HG03432 (cell line): Measurements from ENCODE around the gene MMP28.
A peak's percentile ranks its signal among the peaks of the same experiment; 100 is the strongest.
"Not testable (repeated sequence)": the region's sequence is repeated elsewhere in the genome, so short reads cannot be mapped to it uniquely, and the experiment has no call there.

Experiments used
- ATAC-seq: cut with Tn5 transposase; IDR thresholded peaks from one replicate; pipeline ENCODE4 v1.9.1; 2021; ENCODE audit warnings: mild to moderate bottlenecking, moderate library complexity; ENCODE audit not compliant: unreplicated experiment

The MMP28 gene

DNA sequence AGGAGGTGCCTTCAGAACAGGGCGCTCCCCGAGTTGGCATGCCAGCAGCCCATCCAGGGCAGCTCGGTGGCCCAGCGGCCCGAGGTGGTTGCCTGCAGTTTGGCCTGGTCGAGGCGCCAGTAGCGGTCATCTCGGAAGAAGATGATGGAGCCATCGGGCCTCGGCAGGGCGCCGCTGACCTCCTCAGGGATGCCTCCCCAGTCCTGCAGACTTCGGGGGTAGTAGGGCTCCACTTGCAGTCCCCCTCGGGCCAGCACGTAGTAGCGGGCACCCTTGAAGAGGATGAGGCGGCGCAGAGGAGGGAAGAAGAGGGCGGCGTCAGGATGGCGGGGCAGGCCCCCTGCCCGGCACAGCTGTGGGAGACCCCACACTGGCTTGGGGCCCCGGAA, 29.0 kb downstream of the MMP28 start:
- no peak for ATAC-seq

DNA sequence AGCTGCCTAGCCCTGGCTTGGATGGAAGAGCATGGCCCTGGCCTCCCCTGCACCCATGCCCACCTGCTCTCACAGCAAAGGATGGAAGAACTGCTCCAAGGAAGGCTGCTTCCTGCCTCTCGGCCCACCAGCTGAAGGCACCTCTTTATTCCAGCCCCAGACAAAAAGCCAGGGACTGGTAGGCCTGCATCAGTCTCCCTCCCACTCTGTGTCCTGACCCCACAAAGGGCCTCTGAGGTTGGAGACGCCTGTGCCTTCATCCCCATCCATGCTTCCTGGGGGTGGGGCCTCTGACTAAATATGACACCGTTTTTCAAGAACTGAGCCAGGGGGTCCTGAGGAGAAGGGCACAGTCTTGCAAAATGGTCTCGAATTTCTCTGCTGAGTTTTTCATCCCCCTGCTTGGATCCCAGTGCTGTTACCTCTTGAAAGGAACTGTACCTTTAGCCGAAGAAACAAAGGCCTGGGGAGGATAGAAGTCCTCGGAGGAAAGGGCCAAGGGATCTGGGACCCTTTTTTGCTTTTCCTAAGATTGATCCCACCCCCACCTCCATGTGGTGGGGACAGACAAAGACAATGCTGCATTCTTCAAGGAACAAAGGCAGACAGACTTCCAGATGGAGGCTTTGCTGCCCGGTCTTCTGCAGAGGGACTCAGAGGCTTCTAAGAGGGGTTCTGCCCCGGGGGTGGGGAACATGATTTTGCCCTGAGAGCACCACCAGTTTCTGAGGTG, 29.5 kb downstream of the MMP28 start:
- ATAC-seq = no peak

DNA sequence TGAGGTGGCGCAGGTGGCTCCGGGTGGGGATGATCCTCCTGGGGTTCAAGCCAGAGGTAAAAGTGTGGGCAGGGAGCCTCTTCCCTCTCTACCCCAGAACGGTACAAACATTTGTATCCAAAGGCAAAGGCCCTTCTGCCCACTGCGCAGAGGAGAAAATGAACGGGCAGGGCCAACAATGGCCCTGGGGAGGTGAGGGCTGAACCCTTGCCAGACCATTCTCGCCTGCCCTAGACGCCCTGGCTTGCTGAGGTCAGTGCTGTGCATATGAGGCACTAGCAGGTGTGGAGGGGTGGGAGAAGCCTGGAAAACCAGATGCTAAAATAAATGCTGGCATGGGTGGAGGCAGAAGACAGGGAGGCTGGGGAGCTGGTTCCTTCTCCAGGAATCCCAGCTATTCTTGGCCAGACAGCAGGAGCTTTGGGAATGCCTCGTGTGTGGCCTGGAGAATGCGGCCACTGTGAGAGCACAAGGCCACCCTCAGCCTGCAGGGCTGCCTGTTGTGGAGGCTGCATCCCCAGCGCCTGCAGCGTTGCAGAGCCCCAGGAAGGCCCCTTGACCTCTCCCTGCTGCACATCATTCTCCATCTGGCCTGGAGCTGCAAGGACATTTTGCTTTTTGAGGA, 30.2 kb downstream of the MMP28 start:
- ATAC-seq = no peak

DNA sequence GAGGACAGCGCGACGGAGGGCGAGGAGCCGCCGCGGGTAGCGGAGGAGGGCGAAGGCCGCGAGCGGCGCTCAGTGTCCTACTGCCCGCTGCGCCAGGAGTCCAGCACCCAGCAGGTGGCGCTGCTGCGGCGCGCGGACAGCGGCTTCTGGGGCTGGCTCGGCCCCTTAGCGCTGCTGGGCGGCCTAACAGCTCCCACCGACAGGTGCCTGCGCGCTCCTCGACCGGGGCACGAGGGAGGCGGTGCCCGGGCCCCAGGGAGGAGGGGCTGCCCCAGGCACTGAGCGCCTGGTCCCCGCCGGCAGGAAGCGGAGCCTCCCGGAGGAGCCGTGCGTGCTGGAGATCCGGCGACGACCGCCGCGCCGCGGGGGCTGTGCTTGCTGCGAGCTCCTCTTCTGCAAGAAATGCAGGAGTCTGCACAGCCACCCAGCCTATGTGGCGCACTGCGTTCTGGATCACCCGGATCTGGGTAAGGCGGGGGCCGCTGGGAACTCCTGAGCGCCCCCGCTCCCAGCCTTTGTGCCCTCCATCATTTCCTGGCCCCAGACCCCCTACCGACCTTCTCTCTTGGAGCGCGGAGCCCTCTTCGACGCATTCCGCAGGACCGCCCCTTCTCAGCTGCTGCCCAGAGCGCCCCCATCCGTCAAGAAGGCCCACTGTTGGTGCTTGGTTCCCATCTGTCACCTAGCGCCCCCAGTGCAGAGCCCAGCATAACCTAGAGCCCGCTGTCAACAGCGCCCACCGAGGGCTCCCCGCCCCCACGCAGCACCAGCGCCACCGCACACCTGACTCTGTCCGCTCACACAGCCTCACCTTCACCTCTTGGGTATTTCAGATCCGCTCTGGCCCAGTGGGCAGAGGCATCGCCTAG, 31.1 kb downstream of the MMP28 start:
- peak; percentile 91 for ATAC-seq

DNA sequence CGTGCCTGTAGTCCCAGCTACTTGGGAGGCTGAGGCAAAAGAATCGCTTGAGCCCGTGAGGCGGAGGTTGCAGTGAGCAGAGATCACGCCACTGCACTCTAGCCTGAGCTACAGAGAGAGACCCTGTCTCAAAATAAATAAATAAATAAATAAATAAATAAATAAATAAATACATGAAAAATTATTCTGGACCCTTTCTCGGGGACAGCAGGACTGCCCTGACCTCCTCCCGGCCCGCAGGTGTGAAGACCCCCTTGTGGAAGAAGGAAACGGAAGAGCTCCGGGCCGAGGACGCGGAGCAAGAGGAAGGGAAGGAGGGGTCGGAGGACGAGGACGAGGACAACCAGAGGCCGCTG, 31.7 kb downstream of the MMP28 start:
- no peak for ATAC-seq

DNA sequence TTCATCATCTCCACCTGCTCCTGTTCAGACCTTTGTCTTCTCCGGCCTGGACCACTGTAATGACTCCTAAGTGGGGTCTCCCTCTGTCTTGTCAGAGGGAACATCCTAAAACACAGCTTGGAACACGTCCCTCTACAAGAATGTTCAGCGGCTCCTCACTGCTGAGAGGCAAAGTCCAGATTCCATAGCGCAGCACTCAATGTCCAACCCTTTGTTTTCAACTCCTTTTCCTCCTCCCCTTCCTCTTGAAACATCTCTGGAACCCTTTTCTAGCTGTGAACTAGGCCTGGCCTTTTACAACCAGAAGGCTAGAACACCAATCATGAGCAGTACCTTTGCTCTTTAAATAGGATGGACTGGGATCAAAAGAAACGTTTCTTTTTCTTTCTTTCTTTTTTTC, 33.8 kb downstream of the MMP28 start:
- no peak for ATAC-seq

DNA sequence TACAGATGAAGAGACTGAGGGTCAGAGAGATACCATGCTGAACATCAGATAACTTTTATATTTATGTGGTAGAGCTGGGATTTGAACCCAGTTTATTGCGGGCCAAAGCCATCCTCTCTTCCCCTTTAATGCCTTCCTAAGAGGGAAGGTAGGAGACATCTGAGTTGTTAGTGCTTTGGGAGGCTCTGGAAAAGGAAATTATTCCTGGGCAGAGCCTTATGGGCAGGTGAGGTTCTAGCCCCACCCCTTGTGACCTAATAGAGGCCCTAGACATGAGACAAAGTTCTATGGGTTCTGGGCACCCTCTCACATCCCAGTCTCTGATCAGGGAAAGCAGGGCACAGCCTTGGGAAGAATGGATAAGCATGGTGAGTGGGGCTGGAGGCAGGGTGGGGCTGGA, 34.9 kb downstream of the MMP28 start, which contains the start of gene C17orf50:
Gene C17orf50, plus strand, starts transcription at position 301 of the 400 bp plus-strand sequence. Its CDS starts 55 bp downstream, at position 356.
- ATAC-seq = no peak

DNA sequence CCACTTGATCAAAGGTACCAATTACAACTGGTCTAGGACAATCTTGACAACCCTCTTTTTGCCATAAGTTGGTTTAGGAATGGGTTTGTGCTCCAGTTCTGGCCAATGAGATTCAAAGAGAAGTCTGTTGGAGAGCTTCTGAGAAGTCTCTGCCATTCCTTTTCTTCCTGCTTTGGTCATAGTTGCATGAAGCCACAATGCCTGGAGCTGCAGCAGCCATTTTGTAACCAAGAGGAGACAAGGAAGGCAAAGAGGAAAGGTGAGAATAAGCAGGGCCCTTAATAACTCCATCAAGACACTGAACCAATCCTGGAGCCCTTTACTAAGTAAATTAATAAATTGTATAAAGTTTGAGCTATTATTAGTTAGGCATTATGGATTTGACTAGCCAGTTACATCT, 38.2 kb downstream of the MMP28 start:
- no peak for ATAC-seq

DNA sequence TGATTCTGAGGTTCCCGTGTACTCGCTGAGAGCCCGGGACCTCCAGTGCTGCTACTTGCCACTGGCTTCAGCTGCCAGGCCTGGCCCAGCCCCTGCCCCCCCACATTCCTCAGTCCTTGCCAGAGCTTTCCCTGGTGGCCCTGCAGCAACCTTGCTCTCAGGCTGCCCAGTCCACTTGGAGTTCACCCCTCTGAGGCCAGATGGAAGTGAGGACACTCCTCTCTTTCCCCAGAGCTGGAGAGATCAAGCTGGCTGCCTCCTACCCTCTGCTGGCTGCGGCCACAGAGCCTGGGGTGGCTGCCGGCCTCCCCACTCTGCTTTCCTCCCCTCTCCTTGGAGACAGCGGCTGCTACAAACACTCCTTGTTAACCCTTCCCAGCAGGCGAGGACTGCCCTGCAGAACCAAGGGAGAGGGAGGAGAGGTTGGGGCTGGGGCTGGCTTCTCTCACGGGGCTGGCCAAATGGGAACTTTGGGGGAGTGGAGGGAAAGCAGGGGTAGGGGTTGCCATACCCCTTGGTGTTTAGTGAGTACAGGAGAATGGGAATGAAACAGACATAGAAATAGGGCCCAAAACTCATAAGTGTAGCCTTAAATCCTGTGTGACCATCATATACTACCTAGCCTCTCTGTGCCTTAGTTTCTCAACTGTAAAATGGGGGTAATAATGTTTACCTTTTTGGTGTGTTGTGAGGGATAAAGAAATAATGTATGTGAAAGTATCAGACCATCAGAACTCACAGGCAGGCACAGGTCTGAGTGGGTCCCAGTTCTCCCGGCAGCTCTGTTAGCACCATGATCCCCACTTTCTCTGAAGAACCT, 42.3 kb downstream of the MMP28 start, which contains the start of gene GAS2L2:
Gene GAS2L2, minus strand, starts transcription at position 295 of the 820 bp plus-strand sequence. CDS start 389 bp downstream, outside the sequence.
- ATAC-seq = no peak

DNA sequence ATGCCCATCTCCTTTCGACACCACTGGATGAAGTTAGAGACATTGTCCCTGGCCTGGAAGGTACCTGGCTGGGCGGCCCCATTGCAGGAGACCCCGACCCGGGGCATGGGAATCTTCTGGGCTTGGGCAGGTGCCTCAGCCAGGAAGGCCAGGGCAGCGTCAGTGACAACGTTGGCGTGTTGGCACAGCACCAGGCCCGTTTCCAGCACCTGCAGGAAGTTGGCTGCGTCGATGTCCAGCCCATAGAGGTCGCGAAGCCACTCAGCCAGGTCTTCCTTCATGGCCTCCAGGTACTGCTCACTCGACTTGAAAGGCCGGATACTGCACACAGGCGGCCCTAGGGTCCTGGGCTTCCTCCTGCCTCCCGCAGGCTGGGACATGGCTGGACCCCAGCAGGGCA, 43.0 kb downstream of the MMP28 start:
- no peak for ATAC-seq

DNA sequence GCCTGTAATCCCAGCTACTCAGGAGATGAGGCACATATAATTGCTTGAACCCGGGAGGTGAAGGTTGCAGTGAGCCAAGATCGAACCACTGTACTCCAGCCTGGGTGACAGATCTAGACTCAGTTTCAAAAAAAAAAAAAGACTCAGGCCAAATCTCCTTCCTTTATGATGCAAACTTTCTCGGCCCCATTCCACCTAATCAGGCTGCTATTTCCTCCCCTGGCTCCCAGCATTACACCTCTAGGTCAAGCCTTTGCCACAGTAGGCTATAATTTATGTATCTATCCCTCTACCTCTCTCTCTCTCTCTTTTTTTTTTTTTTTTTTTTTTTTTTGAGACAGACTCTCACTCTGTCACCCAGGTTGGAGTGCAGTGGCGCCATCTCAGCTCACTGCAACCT, 43.9 kb downstream of the MMP28 start:
- ATAC-seq = not testable (repeated sequence)

DNA sequence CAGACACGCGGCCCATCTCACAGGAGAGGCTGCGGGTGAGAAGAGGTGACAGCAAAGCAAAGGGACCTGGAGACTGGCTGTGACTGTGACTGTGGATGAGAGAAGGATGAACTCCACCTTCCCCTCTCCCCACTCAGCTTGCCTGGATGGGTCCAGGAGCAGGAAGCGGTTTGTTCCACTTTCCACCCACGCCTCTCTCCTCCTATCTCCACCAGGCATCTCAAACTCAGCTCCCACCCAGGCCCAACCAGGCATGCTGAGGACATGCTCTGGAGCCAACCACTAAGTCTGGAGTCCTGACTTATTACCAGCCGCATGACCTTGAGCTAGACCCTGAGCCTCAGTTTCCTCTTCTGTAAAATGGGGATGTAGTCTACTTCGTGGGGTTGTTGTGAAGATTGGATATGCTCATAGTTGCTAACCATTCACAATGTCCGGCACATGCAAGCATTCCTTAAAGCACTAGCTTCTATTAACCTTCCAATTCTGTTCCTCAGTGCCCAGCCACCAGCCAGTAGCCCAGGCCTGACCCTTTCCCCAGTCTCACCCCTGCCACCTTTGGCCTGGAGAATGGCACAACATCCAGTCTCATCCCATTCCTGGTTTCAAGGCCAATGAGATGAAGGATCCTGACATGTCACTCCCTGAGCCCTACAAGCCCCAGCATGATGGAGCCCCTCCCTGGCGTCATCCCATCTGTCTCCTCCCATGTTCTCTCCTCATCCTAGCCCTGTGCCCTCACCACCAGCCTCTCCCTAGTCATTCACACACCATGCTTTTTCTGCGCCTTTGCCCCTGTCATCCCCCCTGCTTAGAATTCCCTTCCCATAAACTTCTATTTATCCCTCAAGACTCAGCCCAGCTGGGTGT, 44.7 kb downstream of the MMP28 start:
- ATAC-seq = no peak

DNA sequence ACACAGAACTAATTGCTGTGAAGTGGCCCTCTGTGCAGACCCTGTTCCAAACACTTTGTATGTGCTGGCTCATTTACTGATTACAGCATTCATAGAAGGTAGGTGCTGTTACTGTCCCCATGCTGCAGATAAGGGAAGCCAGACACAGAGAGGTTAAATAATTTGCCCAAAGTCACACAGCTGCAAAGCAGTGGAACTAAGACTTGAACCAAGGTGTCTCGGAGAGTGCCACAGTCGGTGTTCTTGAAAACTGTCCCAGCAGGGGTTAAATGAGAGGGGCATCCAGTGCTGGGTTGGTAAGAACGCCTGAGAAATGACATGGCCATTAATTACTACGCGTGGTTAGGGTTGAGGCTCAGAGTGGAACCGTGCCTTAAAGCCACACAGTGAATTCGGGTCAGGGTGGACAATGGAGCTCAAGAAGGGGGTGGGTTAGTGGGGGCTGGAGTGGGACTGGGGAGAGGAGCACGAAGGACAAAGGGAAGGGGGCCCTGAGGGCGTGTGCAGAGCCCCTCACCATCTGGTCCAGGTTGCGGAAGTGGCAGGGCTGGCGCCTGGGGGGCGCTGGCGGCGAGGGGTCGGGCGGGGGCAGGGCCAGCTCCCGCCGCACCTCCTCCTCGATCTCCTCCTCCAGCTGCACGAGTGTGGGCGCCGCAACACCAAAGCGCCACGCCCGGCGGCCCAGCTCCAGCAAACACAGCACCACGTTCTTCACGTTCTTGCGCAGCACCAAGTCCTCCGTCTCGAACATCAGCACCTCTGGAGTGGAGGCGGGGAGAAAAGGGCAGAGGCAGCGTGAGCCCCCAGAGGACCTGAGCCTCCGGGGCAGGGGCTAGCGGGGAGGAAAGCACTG, 45.7 kb downstream of the MMP28 start:
- ATAC-seq = no peak

DNA sequence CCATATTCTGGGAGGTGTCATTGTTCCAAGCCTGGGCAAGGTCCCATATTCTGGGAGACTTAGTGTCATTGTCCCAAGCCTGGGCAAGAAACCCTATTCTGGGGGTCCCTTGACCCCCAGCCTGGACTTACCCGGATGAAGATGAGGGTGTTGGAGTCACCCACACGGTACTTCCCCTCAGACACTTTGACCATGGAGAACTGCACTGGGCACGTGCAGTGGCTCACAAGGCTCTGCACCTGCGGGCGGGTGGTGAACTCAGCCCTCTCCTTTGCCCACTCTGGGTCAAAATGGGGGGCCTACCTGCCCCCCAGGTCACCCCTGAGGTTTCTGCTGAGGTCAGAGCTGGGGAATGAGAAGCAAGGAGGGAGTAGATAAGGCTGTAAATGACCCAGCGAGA, 46.5 kb downstream of the MMP28 start:
- ATAC-seq = no peak

DNA sequence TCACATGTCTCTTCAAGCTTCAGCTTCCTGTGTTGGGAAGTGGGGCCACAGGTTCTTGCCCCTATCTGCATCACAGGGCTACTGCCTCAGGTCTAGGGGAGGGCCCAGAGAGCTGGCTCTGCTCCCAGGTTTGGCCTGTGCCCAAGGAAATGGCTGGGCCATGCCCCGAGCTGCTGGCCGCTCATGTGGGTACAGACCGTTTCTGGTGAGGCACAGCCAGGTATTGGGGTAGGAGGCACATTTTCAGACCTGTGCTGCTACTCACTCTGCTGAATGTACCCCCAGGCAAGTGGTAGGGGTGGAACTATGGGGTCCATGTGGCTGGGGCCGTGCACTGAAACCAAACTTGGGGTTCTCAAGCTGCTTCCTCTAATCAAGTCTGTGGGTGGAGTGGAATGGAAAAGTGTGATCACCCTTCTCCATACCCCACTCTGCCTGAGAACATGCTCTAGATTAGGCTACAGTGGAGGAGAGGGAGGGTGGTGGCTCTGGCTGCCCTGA, 47.0 kb downstream of the MMP28 start:
- ATAC-seq = no peak

DNA sequence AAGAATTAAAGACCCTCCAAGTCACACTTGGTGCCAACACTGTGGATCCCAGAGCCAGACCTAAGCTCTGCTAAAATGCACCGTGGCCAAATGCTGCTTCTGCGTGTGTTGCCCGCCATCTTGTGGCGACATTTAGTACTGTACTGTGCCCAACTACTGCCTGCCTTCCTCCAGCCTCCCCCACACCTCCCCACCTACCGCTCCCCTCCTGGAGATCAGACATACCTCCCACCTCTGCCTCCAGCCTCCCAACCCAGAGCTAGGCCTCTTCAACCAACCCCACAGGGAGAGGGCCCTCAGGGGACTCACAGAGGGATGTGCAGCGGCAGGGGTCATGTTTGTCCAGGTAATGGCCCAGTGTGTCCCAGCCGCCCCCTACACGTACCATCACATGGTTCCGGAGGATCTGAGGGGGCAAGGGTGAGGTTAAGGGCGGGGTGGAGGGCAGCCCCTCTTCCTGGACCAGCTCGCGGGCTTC, 47.9 kb downstream of the MMP28 start:
- no peak for ATAC-seq

DNA sequence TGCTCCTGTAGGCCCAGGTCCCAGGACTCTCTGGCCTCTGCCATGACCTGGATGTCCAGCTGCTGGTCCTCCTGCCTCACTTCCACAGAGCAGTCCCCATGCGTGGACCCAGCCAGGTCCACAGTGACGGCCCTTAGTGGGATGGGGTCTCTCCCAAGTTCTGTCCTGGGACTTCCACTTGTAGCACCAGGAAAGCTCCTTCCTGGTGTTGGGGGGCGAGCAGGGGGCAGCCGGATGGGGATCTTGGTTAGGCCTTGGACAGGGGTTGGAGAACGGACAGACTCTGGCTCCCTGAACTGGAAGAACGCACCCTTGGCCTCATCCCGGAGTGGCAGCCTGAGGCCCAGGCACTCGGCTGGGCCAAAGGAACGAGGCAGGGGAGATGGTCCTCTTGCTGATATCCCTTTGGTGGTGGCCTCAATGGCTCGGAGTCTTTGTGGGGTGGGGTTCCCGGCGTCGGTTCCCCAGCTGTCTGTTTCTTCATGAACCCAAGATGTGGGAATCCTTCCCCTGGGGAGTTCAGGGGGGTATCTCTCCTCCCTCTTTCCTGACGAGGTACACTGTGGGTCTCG, 49.6 kb downstream of the MMP28 start:
- no peak for ATAC-seq

DNA sequence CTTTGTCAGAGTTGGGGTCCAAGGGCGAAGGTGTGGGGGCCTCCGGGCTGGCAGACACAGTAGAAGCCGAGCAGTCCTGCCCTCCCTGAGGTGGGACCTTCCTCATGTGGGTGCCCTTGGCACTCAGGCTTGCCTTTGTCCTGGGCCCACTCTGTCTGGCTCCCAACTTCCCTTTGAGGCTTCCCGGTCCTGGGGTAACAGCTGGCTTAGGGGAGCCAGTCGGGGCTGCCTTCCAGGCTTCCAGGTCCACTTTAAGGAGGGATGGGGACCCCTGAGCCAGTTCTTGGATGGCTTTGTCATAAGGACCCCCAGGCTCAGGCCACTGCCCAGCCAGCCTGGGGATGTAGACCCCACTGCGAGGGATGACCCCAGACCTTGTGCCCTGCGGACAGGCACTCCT, 50.2 kb downstream of the MMP28 start:
- no peak for ATAC-seq
